ENCODE results near the gene ENO1. TPM values are rescaled to one million over a fixed set of nuclear protein-coding genes. Genes with fewer than 3 reads are reported as not detected.

ENO1 gene
- total and polyA plus RNA-seq, 9 of the 15 experiments (the other 6 are each of a cell fraction or from before 2014, with no cell fraction given): 2,249 to 7,472 (median 2,868) TPM

GRCh38 chr1:8815582-8816151 is 62.8 kb downstream of the ENO1 start (continued):
- TF ChIP-seq HDAC1 (IDR thresholded peaks at IDR 0.05) (peak in 1 of 2 experiments; percentile 61; a peak in 1 of 4 replicates), DMBX1 (CRISPR knock-in tag; IDR thresholded peaks at IDR 0.05; ENCODE audit: borderline replicate concordance) (no peak), NBN (IDR thresholded peaks at IDR 0.05; ENCODE audit: low read depth) (0 out of 2 replicates have a peak, but pooled peaks have one; percentile 19), KDM1A (IDR thresholded peaks at IDR 0.05) (peak; percentile 2 to 16; a peak in 1 of 4 replicates), TRIM24 (IDR thresholded peaks at IDR 0.05) (0 out of 4 replicates have a peak, but pooled peaks of 1 of the 2 experiments have one; percentile 10)

- H3K9me1 ChIP-seq (ENCODE audit: control insufficient read depth, insufficient read depth, low read length): no peaks in the 10 kb centered on the region
- no peak overlapping the region for H3K27ac ChIP-seq (ENCODE audit: extremely low read depth, low read depth, low read length)
- no TSS peak for BruUV-seq (replicated peaks)
- intact Hi-C loops (cut with micrococcal nuclease): no loop called here
- CTCF ChIA-PET (ENCODE audit: low intra/inter-chr PET ratio): no interaction called here
- no peaks in the 10 kb centered on the region for H3K27me3 ChIP-seq (ENCODE audit: control insufficient read depth in 2 of 2, insufficient read depth in 2 of 2, low read length in 2 of 2)
- POLR2A ChIA-PET: interaction anchor here (0.5 to 1.7 kb wide), 9 partner anchors 10 to 64 kb away, joined by 3 to 25 read pairs (median 3); partner anchors contain the start of gene ENO1
- H3K9me3 ChIP-seq (replicated peaks; ENCODE audit: control insufficient read depth, insufficient read depth, low read depth, low read length): no peaks in the 10 kb centered on the region
- FAIRE-seq (peak; percentile 57), DNase-seq (ENCODE audit: extremely low read depth in 1 of 4, low spot score in 3 of 4) (peak; percentile 57 to 63 (median 59)), ATAC-seq (peak; percentile 18; the same call in 2 of the 3 replicates)
- H3K4me1 ChIP-seq (replicated peaks in 1 of 2; ENCODE audit: control insufficient read depth in 2 of 2, insufficient read depth in 2 of 2, low read length in 2 of 2): peaks cover 7 to 16% of the 10 kb centered on the region in 2 experiments
- peak overlapping the region; percentile 85 for H3K4me2 ChIP-seq (ENCODE audit: insufficient read depth, low read length)
- H3K79me2 ChIP-seq (ENCODE audit: control insufficient read depth, insufficient read depth, low read length): peaks cover 75% of the 10 kb centered on the region
- peaks cover 17% of the 10 kb centered on the region for H4K20me1 ChIP-seq (replicated peaks; ENCODE audit: control insufficient read depth, insufficient read depth, low read length)
- no peak overlapping the region for H2AFZ ChIP-seq (ENCODE audit: low read depth, low read length)
- H3K9ac ChIP-seq (ENCODE audit: insufficient read depth in 1 of 2, low read depth in 2 of 2, low read length in 2 of 2): peak overlapping the region in 1 of 2 experiments; percentile 24; a peak in 1 of 4 replicates
- in situ Hi-C loops (cut with MboI): no loop called here
- 6% methylated on average over 5 of the region's 5 CpGs for WGBS (ENCODE audit: insufficient coverage, low coverage, missing lambda C conversion rate)
- H3K4me3 ChIP-seq: peak overlapping the region; percentile 82; the same call in 1 of the 2 replicates
- no peaks in the 10 kb centered on the region; the same call in 2 of the 3 replicates for H3K36me3 ChIP-seq (ENCODE audit: control insufficient read depth, insufficient read depth, low read length)
- TF ChIP-seq BRF2 (IDR thresholded peaks at IDR 0.05; ENCODE audit: borderline replicate concordance, insufficient read depth, insufficient read length) (no peak), ZNF274 (IDR thresholded peaks at IDR 0.05; ENCODE audit: borderline replicate concordance, low read depth, low read length) (no peak), SETDB1 (IDR thresholded peaks at IDR 0.05; ENCODE audit: low read length) (no peak), ZNF584 (CRISPR knock-in tag; IDR thresholded peaks at IDR 0.05; ENCODE audit: low read depth) (no peak), RAD21 (CRISPR knock-in tag; conservative IDR thresholded peaks at IDR 0.05 in 1 of 2, IDR thresholded peaks at IDR 0.05 in 1 of 2) (peak; percentile 17 to 60; a peak in 2 of 4 replicates), HNRNPH1 (optimal IDR thresholded peaks at IDR 0.05; ENCODE audit: low read depth, low read length) (no peak), HCFC1 (IDR thresholded peaks at IDR 0.05; ENCODE audit: low read depth, low read length) (no peak), CBX5 (IDR thresholded peaks at IDR 0.05; ENCODE audit: borderline replicate concordance, low read depth) (no peak), CTCF (IDR thresholded peaks at IDR 0.05 in 2 of 3, conservative IDR thresholded peaks at IDR 0.05 in 1 of 3; ENCODE audit: insufficient read depth in 2 of 3, low read depth in 1 of 3, low read length in 3 of 3) (peak; percentile 59 to 75 (median 66)), OTX1 (CRISPR knock-in tag; IDR thresholded peaks at IDR 0.05) (no peak), ZNF79 (CRISPR knock-in tag; IDR thresholded peaks at IDR 0.05; ENCODE audit: low read depth) (no peak), ZBTB34 (CRISPR knock-in tag; IDR thresholded peaks at IDR 0.05) (no peak)
These were observed 63.6 kb downstream of the ENO1 start for GRCh38 chr1:8814865-8815264.
